HepG2 (cell line): ENCODE results near the gene CD48. TPM values are rescaled to one million over a fixed set of nuclear protein-coding genes. Genes with fewer than 3 reads are reported as not detected.

Experiments used
- ATAC-seq: fragments of 200-7000 bp; cut with Tn5 transposase; 3 replicates; pipeline ENCODE4 v1.9.1; 2020; ENCODE audit warnings: mild to moderate bottlenecking, moderate library complexity
- BruUV-seq: library from RNA; stranded (reverse); fragments of 400-500 nt; replicated peaks from 2 replicates; lab custom pipeline; 2021; lab: Mats Ljungman, UMichigan
- CTCF ChIA-PET: fragments of 300-600 bp; formaldehyde crosslinking; extraction: SDS; loops from one replicate; lab custom pipeline; 2021; ENCODE audit warnings: low total read pairs, inconsistent platforms, low intra/inter-chr PET ratio; lab: Yijun Ruan, JAX
- POLR2A ChIA-PET: fragments of 350-600 bp; sonication (Branson Sonifier 250); formaldehyde crosslinking; loops from one replicate; lab custom pipeline; 2020; ENCODE audit warnings: antibody characterized with exemption, inconsistent platforms; lab: Yijun Ruan, JAX
- DNase-seq: peaks from one replicate; pipeline ENCODE4 v3.0.0-alpha.2; 2015; ENCODE audit warnings: low spot score
- FAIRE-seq: peaks from 3 replicates; lab custom pipeline; 2011; peaks lifted over from hg19 to GRCh38; lab: Jason Lieb, UNC
- H2AFZ ChIP-seq: one replicate; pipeline ENCODE4 v1.6.1; 2011; ENCODE audit warnings: low read length, inconsistent platforms
- H3K27ac ChIP-seq: fragments of 300-600 bp; 3 replicates; pipeline ENCODE4 v1.8.0; 2011; ENCODE audit warnings: mixed run types, mild to moderate bottlenecking, mixed read lengths, low read length, inconsistent platforms; ENCODE audit not compliant: insufficient read depth; ENCODE audit errors: extremely low read length
- H3K27me3 ChIP-seq, 2 experiments: fragments of 200-600 bp in 1 of 2; 2 replicates in 1 of 2; 3 replicates in 1 of 2; pipeline versions ENCODE4 v1.6.0 to v1.8.0; 2011; ENCODE audit warnings: low read length in 2 of 2, mild to moderate bottlenecking in 2 of 2, moderate library complexity in 2 of 2, inconsistent platforms in 1 of 2; ENCODE audit not compliant: insufficient read depth in 2 of 2, control insufficient read depth in 1 of 2
- H3K36me3 ChIP-seq, 2 experiments: fragments of 200-600 bp in 1 of 2; replicated peaks in 1 of 2; 2 replicates in 1 of 2; 3 replicates in 1 of 2; pipeline versions ENCODE4 v1.5.1 to v1.8.0; 2011; ENCODE audit warnings: low read length in 2 of 2, inconsistent platforms in 1 of 2; ENCODE audit not compliant: insufficient read depth in 2 of 2, control insufficient read depth in 1 of 2
- H3K4me1 ChIP-seq: 2 replicates; pipeline ENCODE4 v1.5.1; 2012; ENCODE audit warnings: low read length, inconsistent platforms; ENCODE audit not compliant: insufficient read depth
- H3K4me2 ChIP-seq: 2 replicates; pipeline ENCODE4 v1.6.0; 2011; ENCODE audit warnings: low read depth, low read length, inconsistent platforms
- H3K4me3 ChIP-seq, 3 experiments: fragments of 200-600 bp in 1 of 3; sonication (generic), shearing (Covaris generic) in 1 of 3; replicated peaks in 1 of 3; 2 replicates each; pipeline ENCODE4 v1.5.1; 2011 to 2016; ENCODE audit warnings: low read length in 3 of 3, inconsistent platforms in 2 of 3, low read depth in 2 of 3, mild to moderate bottlenecking in 2 of 3, control low read depth in 1 of 3, mixed read lengths in 1 of 3; ENCODE audit not compliant: insufficient read depth in 1 of 3
- H3K79me2 ChIP-seq: one replicate; pipeline ENCODE4 v1.6.1; 2011; ENCODE audit warnings: low read length, inconsistent platforms; ENCODE audit not compliant: insufficient read depth
- H3K9ac ChIP-seq: 2 replicates; pipeline ENCODE4 v1.6.0; 2011; ENCODE audit warnings: mild to moderate bottlenecking, low read depth, low read length, inconsistent platforms; ENCODE audit not compliant: insufficient read depth
- H3K9me3 ChIP-seq: 2 replicates; pipeline ENCODE4 v1.5.1; 2012; ENCODE audit warnings: mild to moderate bottlenecking, low read length
- H4K20me1 ChIP-seq: 2 replicates; pipeline ENCODE4 v1.6.0; 2011; ENCODE audit warnings: inconsistent platforms, mild to moderate bottlenecking, low read length, moderate library complexity; ENCODE audit not compliant: insufficient read depth
- ELF1 ChIP-seq: sonication (generic); formaldehyde crosslinking; IDR thresholded peaks from 2 replicates; pipeline ENCODE4 v1.4.0; 2020; ENCODE audit warnings: missing genetic modification reagents
- GPN1 ChIP-seq: sonication (generic); formaldehyde crosslinking; IDR thresholded peaks from 2 replicates; pipeline ENCODE4 v1.5.1; 2020; ENCODE audit warnings: missing genetic modification reagents, borderline replicate concordance
- IKZF4 ChIP-seq: sonication (generic); formaldehyde crosslinking; IDR thresholded peaks from 2 replicates; pipeline ENCODE4 v1.5.1; 2020; ENCODE audit warnings: borderline replicate concordance, mild to moderate bottlenecking, low read depth, missing genetic modification reagents; ENCODE audit errors: not compliant biosample characterization
- KAT8 ChIP-seq: IDR thresholded peaks from 2 replicates; pipeline ENCODE4 v1.6.1; 2016; ENCODE audit warnings: missing genetic modification reagents, missing compliant biosample characterization
- MED13 ChIP-seq: sonication (generic); formaldehyde crosslinking; IDR thresholded peaks from 2 replicates; pipeline ENCODE4 v1.5.0; 2020; ENCODE audit warnings: missing genetic modification reagents
- NR2F2 ChIP-seq: IDR thresholded peaks from 2 replicates; pipeline ENCODE4 v1.6.1; 2012; ENCODE audit warnings: low read depth, inconsistent platforms, borderline replicate concordance
- PAX8 ChIP-seq: sonication (generic); formaldehyde crosslinking; IDR thresholded peaks from 2 replicates; pipeline ENCODE4 v1.8.0; 2022; ENCODE audit warnings: mild to moderate bottlenecking, missing genetic modification reagents, borderline replicate concordance
- POGZ ChIP-seq: sonication (generic); formaldehyde crosslinking; IDR thresholded peaks from 2 replicates; pipeline ENCODE4 v1.4.0; 2020; ENCODE audit warnings: mild to moderate bottlenecking, missing genetic modification reagents
- RXRA ChIP-seq: sonication (generic); formaldehyde crosslinking; IDR thresholded peaks from 2 replicates; pipeline ENCODE4 v1.5.1; 2020; ENCODE audit warnings: missing genetic modification reagents
- TFE3 ChIP-seq: IDR thresholded peaks from 2 replicates; pipeline ENCODE4 v1.6.1; 2016
- ZNF224 ChIP-seq: sonication (generic); formaldehyde crosslinking; IDR thresholded peaks from 2 replicates; pipeline ENCODE4 v1.5.0; 2020; ENCODE audit warnings: mild to moderate bottlenecking, missing genetic modification reagents
- ZNF274 ChIP-seq: sonication (generic); formaldehyde crosslinking; IDR thresholded peaks from 2 replicates; pipeline ENCODE4 v1.5.1; 2020; ENCODE audit warnings: mild to moderate bottlenecking, missing genetic modification reagents
- WGBS: methylation state at CpG from one replicate; pipeline ENCODE4 v1.1.6; 2017; ENCODE audit warnings: low lambda C conversion rate; 5-methylcytosine and 5-hydroxymethylcytosine counted together
- in situ Hi-C: cut with HindIII; loops from 2 replicates; pipeline ENCODE4 v1.10.0; 2017; ENCODE audit warnings: low pct_unique_long_range_greater_than_20kb; ENCODE audit not compliant: extremely low pct_ligation_motif_present
- intact Hi-C: fragments of 100-400 bp; cut with micrococcal nuclease; formaldehyde crosslinking; loops from one replicate; pipeline ENCODE4 v1.10.0; 2022; ENCODE audit not compliant: unreplicated experiment
- polyA plus RNA-seq, 8 experiments: library from polyadenylated mRNA; depleted of rRNA in 3 of 8; stranded (reverse) in 7 of 8; unstranded in 1 of 8; fragments of >200 nt; fragmentation: Illumina TruSeq in 4 of 8; extraction: Trizol in 4 of 8; gene quantifications; 2 replicates each; pipeline versions ENCODE4 v1.2.1 to v1.2.3, GENCODE V29; 2011 to 2016; ENCODE audit warnings: low read depth in 4 of 8, missing spikeins in 1 of 8, mixed read lengths in 1 of 8; ENCODE audit not compliant: insufficient read depth in 1 of 8
- total RNA-seq, 5 experiments: library from RNA; depleted of rRNA; stranded (reverse); fragments of >200 nt; fragmentation: Illumina TruSeq; extraction: Trizol; gene quantifications; 2 replicates each; pipeline ENCODE4 v1.2.3, GENCODE V29; 2016; ENCODE audit warnings: low read depth in 1 of 5
- TF ChIP-seq, protein P1 (sequence below): sonication (generic); formaldehyde crosslinking; IDR thresholded peaks from 2 replicates; pipeline ENCODE4 v1.5.0; 2020; ENCODE audit warnings: missing genetic modification reagents
- TF ChIP-seq, protein P2 (sequence below): sonication (generic); formaldehyde crosslinking; IDR thresholded peaks from 2 replicates; pipeline ENCODE4 v1.5.1; 2020; ENCODE audit warnings: missing genetic modification reagents, mild to moderate bottlenecking, borderline replicate concordance

The CD48 gene
- total and polyA plus RNA-seq, 2 of the 13 experiments (the other 11 are each of a cell fraction or from before 2014, with no cell fraction given): not detected

DNA sequence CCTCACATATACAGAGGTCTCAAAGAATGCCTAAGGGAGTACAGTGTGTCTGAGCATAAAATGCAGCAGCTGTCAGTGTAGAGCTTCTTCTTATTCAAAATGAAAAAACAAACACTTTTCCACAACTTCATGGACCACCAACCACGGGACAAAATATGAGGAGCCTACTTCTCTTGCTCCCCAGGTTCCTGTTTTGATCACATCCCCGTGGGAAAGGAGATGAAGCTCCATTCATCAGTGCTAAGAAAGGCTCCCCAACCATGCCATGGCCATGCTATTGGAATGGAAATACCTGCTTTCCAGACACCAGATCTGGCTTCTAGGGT, 383 bp downstream of the CD48 start:
- H2AFZ ChIP-seq: no peak overlapping the region
- ATAC-seq: no peak
- no TSS peak for BruUV-seq
- ChIA-PET POLR2A (no interaction called here), CTCF (no interaction called here)
- no peaks in the 10 kb centered on the region for H3K4me1 ChIP-seq
- H3K4me2 ChIP-seq: no peak overlapping the region
- DNase-seq: no peak
- no peak for FAIRE-seq
- H3K27ac ChIP-seq: no peak overlapping the region
- intact Hi-C loops (no loop called here), in situ Hi-C loops (no loop called here)
- no peak overlapping the region for H3K4me3 ChIP-seq
- no peaks in the 10 kb centered on the region for H3K9me3 ChIP-seq
- H3K9ac ChIP-seq: no peak overlapping the region
- peaks cover 0 to 3% of the 10 kb centered on the region in 2 experiments; a peak in 1 of 5 replicates for H3K27me3 ChIP-seq
- TF ChIP-seq ZNF274 (no peak), PAX8 (no peak), RXRA (CRISPR knock-in tag) (no peak), POGZ (CRISPR knock-in tag) (no peak), ZNF224 (CRISPR knock-in tag) (no peak)
- TF ChIP-seq, protein P1, sequence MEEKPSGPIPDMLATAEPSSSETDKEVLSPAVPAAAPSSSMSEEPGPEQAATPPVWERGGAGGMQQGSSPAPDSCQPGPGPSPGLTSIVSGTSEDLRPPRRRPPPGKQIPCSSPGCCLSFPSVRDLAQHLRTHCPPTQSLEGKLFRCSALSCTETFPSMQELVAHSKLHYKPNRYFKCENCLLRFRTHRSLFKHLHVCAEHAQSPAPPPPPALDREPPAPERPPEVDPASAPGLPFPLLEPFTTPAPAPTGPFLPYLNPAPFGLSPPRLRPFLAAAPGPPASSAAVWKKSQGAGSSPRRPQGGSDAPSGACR (CRISPR knock-in tag): no peak
- no peaks in the 10 kb centered on the region for H4K20me1 ChIP-seq
- no peaks in the 10 kb centered on the region for H3K36me3 ChIP-seq
- no peaks in the 10 kb centered on the region for H3K79me2 ChIP-seq
- WGBS: 5% methylated on average over 2 of the region's 2 CpGs

- H3K27ac ChIP-seq: no peak overlapping the region
- no peaks in the 10 kb centered on the region for H3K79me2 ChIP-seq
- no TSS peak for BruUV-seq
- FAIRE-seq (no peak), DNase-seq (no peak), ATAC-seq (no peak)
- intact Hi-C loops: no loop called here
- WGBS: 0% methylated on average over 4 of the region's 4 CpGs
- peaks cover 0 to 3% of the 10 kb centered on the region in 2 experiments; a peak in 1 of 5 replicates for H3K27me3 ChIP-seq
- no peaks in the 10 kb centered on the region for H3K36me3 ChIP-seq
- no peak overlapping the region for H3K9ac ChIP-seq
- CTCF ChIA-PET: no interaction called here
- H3K9me3 ChIP-seq: no peaks in the 10 kb centered on the region
- H3K4me3 ChIP-seq: no peak overlapping the region
- POLR2A ChIA-PET: no interaction called here
- H2AFZ ChIP-seq: no peak overlapping the region
- H3K4me2 ChIP-seq: no peak overlapping the region
- no peaks in the 10 kb centered on the region for H4K20me1 ChIP-seq
- in situ Hi-C loops: no loop called here
- no peaks in the 10 kb centered on the region for H3K4me1 ChIP-seq
- TF ChIP-seq IKZF4 (CRISPR knock-in tag) (no peak), ELF1 (CRISPR knock-in tag) (no peak), KAT8 (no peak), NR2F2 (no peak), GPN1 (CRISPR knock-in tag) (no peak), MED13 (CRISPR knock-in tag) (no peak), TFE3 (CRISPR knock-in tag) (no peak)
- TF ChIP-seq, protein P2, sequence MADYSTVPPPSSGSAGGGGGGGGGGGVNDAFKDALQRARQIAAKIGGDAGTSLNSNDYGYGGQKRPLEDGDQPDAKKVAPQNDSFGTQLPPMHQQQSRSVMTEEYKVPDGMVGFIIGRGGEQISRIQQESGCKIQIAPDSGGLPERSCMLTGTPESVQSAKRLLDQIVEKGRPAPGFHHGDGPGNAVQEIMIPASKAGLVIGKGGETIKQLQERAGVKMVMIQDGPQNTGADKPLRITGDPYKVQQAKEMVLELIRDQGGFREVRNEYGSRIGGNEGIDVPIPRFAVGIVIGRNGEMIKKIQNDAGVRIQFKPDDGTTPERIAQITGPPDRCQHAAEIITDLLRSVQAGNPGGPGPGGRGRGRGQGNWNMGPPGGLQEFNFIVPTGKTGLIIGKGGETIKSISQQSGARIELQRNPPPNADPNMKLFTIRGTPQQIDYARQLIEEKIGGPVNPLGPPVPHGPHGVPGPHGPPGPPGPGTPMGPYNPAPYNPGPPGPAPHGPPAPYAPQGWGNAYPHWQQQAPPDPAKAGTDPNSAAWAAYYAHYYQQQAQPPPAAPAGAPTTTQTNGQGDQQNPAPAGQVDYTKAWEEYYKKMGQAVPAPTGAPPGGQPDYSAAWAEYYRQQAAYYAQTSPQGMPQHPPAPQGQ (CRISPR knock-in tag): no peak
Observed at GRCh38 chr1:160710517-160711252, 937 bp downstream of the CD48 start.
